ENCODE data around the gene ALK. TPM values are rescaled to one million over a fixed set of nuclear protein-coding genes. Genes with fewer than 3 reads are reported as not detected.

ALK gene
- total RNA-seq, 1 experiment from 2014 or later: not detected

GRCh38 chr2:29233428-29233827 lies 688.0 kb downstream of the ALK start:
- Histone ChIP-seq H3T11ph (ENCODE audit: low read length) (no peak overlapping the region), H3K9ac (ENCODE audit: extremely low read depth, insufficient read length, low read length) (no peak overlapping the region), H2BK120ac (ENCODE audit: low read depth, low read length, poor library complexity, severe bottlenecking) (no peak overlapping the region), H3K27ac (ENCODE audit: insufficient read length, low read depth, low read length) (no peak overlapping the region), H4K5ac (ENCODE audit: insufficient read length, low read depth, low read length) (no peak overlapping the region), H2AK5ac (ENCODE audit: insufficient read length, low read length) (no peak overlapping the region), H3K18ac (ENCODE audit: insufficient read length, low read depth, low read length) (no peak overlapping the region), H3K9me3 (ENCODE audit: control insufficient read depth, low read depth, low read length) (no peaks in the 10 kb centered on the region), H4K8ac (replicated peaks; ENCODE audit: insufficient read length, low read depth, low read length) (no peak overlapping the region), H4K20me1 (ENCODE audit: control insufficient read depth, insufficient read depth, insufficient read length) (no peaks in the 10 kb centered on the region), H3K23me2 (ENCODE audit: insufficient read length, low read depth, low read length, poor library complexity, severe bottlenecking) (no peaks in the 10 kb centered on the region), H3K79me2 (ENCODE audit: insufficient read depth, low read length) (no peaks in the 10 kb centered on the region), H3K14ac (ENCODE audit: insufficient read depth, low read length) (no peak overlapping the region), H3K4me1 (ENCODE audit: insufficient read depth, low read length) (no peaks in the 10 kb centered on the region), H3K4me2 (ENCODE audit: insufficient read depth, insufficient read length, low read length) (no peak overlapping the region), H3K23ac (ENCODE audit: insufficient read length, low read depth, low read length) (no peak overlapping the region), H2AFZ (ENCODE audit: low read length) (no peak overlapping the region), H3K56ac (ENCODE audit: insufficient read length, low read depth, low read length) (no peak overlapping the region), H3K27me3 (ENCODE audit: insufficient read depth, low read length) (no peaks in the 10 kb centered on the region), H2BK12ac (ENCODE audit: insufficient read length, low read depth, low read length) (no peak overlapping the region), H2BK5ac (ENCODE audit: insufficient read length, low read length) (no peak overlapping the region), H2BK15ac (ENCODE audit: low read depth, low read length) (no peak overlapping the region), H3K4ac (ENCODE audit: low read depth, low read length) (no peak overlapping the region), H2BK20ac (ENCODE audit: low read depth, low read length, poor library complexity, severe bottlenecking) (no peak overlapping the region), H4K91ac (ENCODE audit: insufficient read length, low read depth, low read length) (no peak overlapping the region), H3K79me1 (ENCODE audit: insufficient read depth, low read depth, low read length, poor library complexity, severe bottlenecking) (no peaks in the 10 kb centered on the region)
- Mint-ChIP-seq H3K27ac (peak overlapping the region in 1 of 3 experiments; percentile 2; a peak in 2 of 7 replicates), H3K36me3 (ENCODE audit: insufficient read depth in 1 of 3, low read depth in 3 of 3) (no peaks in the 10 kb centered on the region), H3K9me3 (no peaks in the 10 kb centered on the region), H3K4me1 (no peaks in the 10 kb centered on the region; a peak in 1 of 4 replicates), H3K27me3 (ENCODE audit: low read depth) (peaks cover 10% of the 10 kb centered on the region), H3K4me3 (no peak overlapping the region)
- no peak for TF ChIP-seq CTCF (conservative IDR thresholded peaks at IDR 0.05)
- WGBS (ENCODE audit: extremely low coverage, insufficient read length, low lambda C conversion rate): no CpG with 5 or more reads among the region's 6 CpGs
- no peak for DNase-seq
